Astrocyte of the cerebellum (primary cell): ENCODE results near the gene SMOC1.

Experiments
- DNase-seq: peaks from one replicate; pipeline ENCODE4 v3.0.0-alpha.2; 2011; ENCODE audit warnings: low read depth
- H3K4me3 ChIP-seq: 2 replicates; pipeline ENCODE4 v1.5.1; 2011; ENCODE audit warnings: mild to moderate bottlenecking, low read depth, low read length, moderate library complexity
- in situ Hi-C: cut with HindIII; loops from 2 replicates; pipeline ENCODE4 v1.10.0; 2017; ENCODE audit warnings: low sequenced_read_pairs
- TF ChIP-seq, protein P1 (sequence below): IDR thresholded peaks from 2 replicates; pipeline ENCODE4 v1.5.1; 2012; ENCODE audit warnings: low read length, low read depth, moderate library complexity, mild to moderate bottlenecking; ENCODE audit errors: missing control alignments

SMOC1 gene

GRCh38 chr14:69980457-69981425, 101.5 kb downstream of the SMOC1 start:
- TF ChIP-seq, protein P1, sequence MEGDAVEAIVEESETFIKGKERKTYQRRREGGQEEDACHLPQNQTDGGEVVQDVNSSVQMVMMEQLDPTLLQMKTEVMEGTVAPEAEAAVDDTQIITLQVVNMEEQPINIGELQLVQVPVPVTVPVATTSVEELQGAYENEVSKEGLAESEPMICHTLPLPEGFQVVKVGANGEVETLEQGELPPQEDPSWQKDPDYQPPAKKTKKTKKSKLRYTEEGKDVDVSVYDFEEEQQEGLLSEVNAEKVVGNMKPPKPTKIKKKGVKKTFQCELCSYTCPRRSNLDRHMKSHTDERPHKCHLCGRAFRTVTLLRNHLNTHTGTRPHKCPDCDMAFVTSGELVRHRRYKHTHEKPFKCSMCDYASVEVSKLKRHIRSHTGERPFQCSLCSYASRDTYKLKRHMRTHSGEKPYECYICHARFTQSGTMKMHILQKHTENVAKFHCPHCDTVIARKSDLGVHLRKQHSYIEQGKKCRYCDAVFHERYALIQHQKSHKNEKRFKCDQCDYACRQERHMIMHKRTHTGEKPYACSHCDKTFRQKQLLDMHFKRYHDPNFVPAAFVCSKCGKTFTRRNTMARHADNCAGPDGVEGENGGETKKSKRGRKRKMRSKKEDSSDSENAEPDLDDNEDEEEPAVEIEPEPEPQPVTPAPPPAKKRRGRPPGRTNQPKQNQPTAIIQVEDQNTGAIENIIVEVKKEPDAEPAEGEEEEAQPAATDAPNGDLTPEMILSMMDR: no peak
- no peak for DNase-seq
- in situ Hi-C loops: no loop called here
- no peak overlapping the region for H3K4me3 ChIP-seq

DNA sequence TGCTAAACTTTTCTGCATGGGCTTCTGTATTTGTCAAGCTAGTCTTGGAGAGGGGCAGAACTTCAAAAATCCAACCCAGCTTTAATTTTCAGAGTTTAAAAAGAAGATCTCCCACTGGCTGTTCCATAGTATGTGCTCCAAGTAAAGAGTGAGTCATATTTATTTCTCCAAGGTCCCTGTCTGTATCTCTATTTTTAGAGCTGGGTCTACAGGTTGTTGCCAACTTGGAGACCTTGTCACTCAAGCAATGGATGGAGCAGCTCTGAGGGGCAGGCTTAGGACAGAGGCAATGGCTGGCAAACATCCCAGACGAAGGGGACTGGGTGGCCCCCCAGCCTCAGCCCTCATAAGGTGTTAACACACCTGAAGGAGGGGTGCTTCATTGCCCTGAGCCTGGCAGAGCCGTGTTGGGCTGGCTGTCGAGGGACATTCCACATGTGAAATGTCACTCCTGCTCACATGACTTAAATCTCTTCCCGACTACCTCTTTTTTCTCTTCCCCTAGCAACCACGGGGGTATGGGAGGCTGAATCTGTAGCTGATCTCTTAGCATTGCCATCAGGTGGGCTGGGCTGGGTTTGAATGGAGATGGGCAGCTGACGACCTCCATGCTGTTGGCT, 103.1 kb downstream of the SMOC1 start:
- in situ Hi-C loops: no loop called here
- no peak for DNase-seq
- no peak overlapping the region for H3K4me3 ChIP-seq
- TF ChIP-seq, protein P1: no peak

DNA sequence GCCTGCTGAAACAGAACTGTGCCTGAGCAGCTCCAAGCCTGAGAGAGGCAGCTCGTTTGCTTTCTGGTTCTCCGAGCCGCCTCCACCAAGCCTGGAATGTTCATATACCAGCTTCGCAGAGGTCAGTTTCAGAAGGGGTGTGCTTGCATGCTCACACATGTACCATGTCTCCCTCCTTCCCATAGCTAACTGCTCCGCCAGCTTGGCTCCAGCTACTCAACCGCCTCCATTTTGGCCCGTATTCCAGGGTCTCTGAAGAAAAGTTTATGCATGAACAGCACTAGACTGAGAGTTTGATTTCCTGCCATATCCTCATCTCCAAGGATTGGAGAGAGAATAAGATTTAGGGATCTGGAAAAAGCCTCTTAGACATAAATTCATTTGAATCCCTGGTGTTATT, 103.7 kb downstream of the SMOC1 start:
- in situ Hi-C loops: no loop called here
- TF ChIP-seq, protein P1: no peak
- DNase-seq: no peak
- H3K4me3 ChIP-seq: no peak overlapping the region

GRCh38 chr14:69983317-69983716, 104.1 kb downstream of the SMOC1 start:
- no peak overlapping the region for H3K4me3 ChIP-seq
- no peak for DNase-seq
- TF ChIP-seq, protein P1: no peak
- in situ Hi-C loops: no loop called here

- no peak for DNase-seq
- no peak overlapping the region for H3K4me3 ChIP-seq
- TF ChIP-seq, protein P1: no peak
- in situ Hi-C loops: no loop called here
Observed at GRCh38 chr14:69985463-69985862, 106.2 kb downstream of the SMOC1 start.

GRCh38 chr14:69986336-69986735, 107.1 kb downstream of the SMOC1 start:
- in situ Hi-C loops: no loop called here
- TF ChIP-seq, protein P1: no peak
- no peak overlapping the region for H3K4me3 ChIP-seq
- DNase-seq: no peak
